Neural progenitor cell (in vitro differentiated cells): Measurements from ENCODE around the gene FER1L5. TPM values are rescaled to one million over a fixed set of nuclear protein-coding genes. Genes with fewer than 3 reads are reported as not detected.

Experiments used
- DNase-seq: peaks from one replicate; pipeline ENCODE4 v3.0.0-alpha.2; 2016; ENCODE audit warnings: low spot score
- H2AFZ ChIP-seq: fragments of 200-600 bp; sonication (generic); replicated peaks from 2 replicates; pipeline ENCODE4 v1.6.1; 2016; ENCODE audit warnings: antibody characterized with exemption
- H3F3A ChIP-seq: fragments of 200-600 bp; sonication (generic); 2 replicates; pipeline ENCODE4 v1.6.1; 2016; ENCODE audit warnings: antibody characterized with exemption, low read depth
- H3K27ac ChIP-seq: fragments of 200-600 bp; sonication (generic); 2 replicates; pipeline ENCODE4 v1.5.1; 2016; ENCODE audit warnings: mild to moderate bottlenecking
- H3K27me3 ChIP-seq: fragments of 200-600 bp; sonication (generic); 2 replicates; pipeline ENCODE4 v1.6.1; 2016; ENCODE audit warnings: mild to moderate bottlenecking, moderate library complexity
- H3K36me3 ChIP-seq: fragments of 200-600 bp; sonication (generic); 2 replicates; pipeline ENCODE4 v1.5.1; 2016
- H3K4me1 ChIP-seq: fragments of 200-600 bp; sonication (generic); 2 replicates; pipeline ENCODE4 v1.6.1; 2016; ENCODE audit warnings: mixed run types
- H3K4me2 ChIP-seq: fragments of 200-600 bp; sonication (generic); 2 replicates; pipeline ENCODE4 v1.6.1; 2016
- H3K4me3 ChIP-seq: fragments of 200-600 bp; sonication (generic); 2 replicates; pipeline ENCODE4 v1.5.1; 2016
- H3K79me2 ChIP-seq: fragments of 200-600 bp; sonication (generic); 2 replicates; pipeline ENCODE4 v1.6.1; 2016; ENCODE audit warnings: low read depth
- H3K9ac ChIP-seq: fragments of 200-600 bp; sonication (generic); 2 replicates; pipeline ENCODE4 v1.6.1; 2016
- H3K9me3 ChIP-seq: fragments of 200-600 bp; sonication (generic); 2 replicates; pipeline ENCODE4 v1.5.1; 2016; ENCODE audit warnings: low read depth
- H4K20me1 ChIP-seq: fragments of 200-600 bp; sonication (generic); 2 replicates; pipeline ENCODE4 v1.6.1; 2016; ENCODE audit warnings: low read depth
- H3K27ac Mint-ChIP-seq: 3 replicates; pipeline ENCODE4 v1.8.0; 2021; ENCODE audit warnings: mixed read lengths
- H3K27me3 Mint-ChIP-seq: 2 replicates; pipeline ENCODE4 v1.8.0; 2022; ENCODE audit warnings: low read depth, mild to moderate bottlenecking, inconsistent platforms, moderate library complexity, mixed read lengths; ENCODE audit not compliant: insufficient read depth
- H3K36me3 Mint-ChIP-seq: 3 replicates; pipeline ENCODE4 v1.8.0; 2021; ENCODE audit warnings: mixed read lengths
- H3K4me1 Mint-ChIP-seq: 3 replicates; pipeline ENCODE4 v1.8.0; 2021; ENCODE audit warnings: mixed read lengths
- H3K4me3 Mint-ChIP-seq: 3 replicates; pipeline ENCODE4 v1.8.0; 2021; ENCODE audit warnings: mild to moderate bottlenecking, moderate library complexity, mixed read lengths
- H3K9me3 Mint-ChIP-seq: 3 replicates; pipeline ENCODE4 v1.8.0; 2020; ENCODE audit warnings: mixed read lengths
- CTCF ChIP-seq: fragments of 200-600 bp; sonication (generic); IDR thresholded peaks from 2 replicates; pipeline ENCODE4 v1.5.1; 2017; ENCODE audit warnings: antibody characterized with exemption, mild to moderate bottlenecking
- EZH2 ChIP-seq: fragments of 200-600 bp; sonication (generic); IDR thresholded peaks from 2 replicates; pipeline ENCODE4 v1.6.1; 2017; ENCODE audit warnings: antibody characterized with exemption, mild to moderate bottlenecking, moderate library complexity
- EZH2phosphoT487 ChIP-seq: fragments of 200-600 bp; sonication (generic); IDR thresholded peaks from 2 replicates; pipeline ENCODE4 v1.6.1; 2017; ENCODE audit warnings: antibody characterized with exemption
- total RNA-seq: library from RNA; depleted of rRNA; stranded (reverse); fragments of >200 nt; gene quantifications from 2 replicates; pipeline ENCODE4 v1.2.3, GENCODE V29; 2015; ENCODE audit warnings: low replicate concordance

Gene FER1L5
- 1.2 and 1.7 TPM in 2 replicates for total RNA-seq

- Histone ChIP-seq H4K20me1 (no peaks in the 10 kb centered on the region), H2AFZ (peak within 1 kb of the TSS; percentile 61), H3K36me3 (no peaks in the 10 kb centered on the region), H3F3A (no peaks in the 10 kb centered on the region), H3K9ac (no peak within 1 kb of the TSS), H3K79me2 (peaks cover 1% of the 10 kb centered on the region), H3K4me1 (peaks cover 9% of the 10 kb centered on the region), H3K27ac (no peak within 1 kb of the TSS), H3K4me2 (peak within 1 kb of the TSS; percentile 90), H3K27me3 (peaks cover 5% of the 10 kb centered on the region), H3K4me3 (peak within 1 kb of the TSS; percentile 55), H3K9me3 (no peaks in the 10 kb centered on the region)
- Mint-ChIP-seq H3K4me3 (peak within 1 kb of the TSS; percentile 83), H3K36me3 (no peaks in the 10 kb centered on the region), H3K4me1 (peaks cover 14% of the 10 kb centered on the region), H3K27me3 (peaks cover 2% of the 10 kb centered on the region), H3K27ac (peak within 1 kb of the TSS; percentile 96), H3K9me3 (no peaks in the 10 kb centered on the region)
- TF ChIP-seq EZH2phosphoT487 (no peak), CTCF (no peak), EZH2 (no peak)
- peak; percentile 88 for DNase-seq
Measured at GRCh38 chr2:96642564-96643360, at the start of gene FER1L5. Gene FER1L5 (plus strand): TSS chr2:96642764. CDS start chr2:96642837, 73 bp downstream.

GRCh38 chr2:96594282-96594681 is 48.3 kb upstream of the FER1L5 start:
- no peaks in the 10 kb centered on the region for H4K20me1 ChIP-seq
- peaks cover 1% of the 10 kb centered on the region for H3K36me3 ChIP-seq
- peaks cover 5% of the 10 kb centered on the region for H3K4me1 Mint-ChIP-seq
- H3K4me2 ChIP-seq, result no peak overlapping the region
- no peak overlapping the region for H3K27ac ChIP-seq
- H3K27me3 Mint-ChIP-seq, result no peaks in the 10 kb centered on the region
- TF ChIP-seq EZH2 (no peak), CTCF (no peak), EZH2phosphoT487 (no peak)
- no peak overlapping the region for H3K4me3 Mint-ChIP-seq
- no peak overlapping the region for H3K9ac ChIP-seq
- peaks cover 58% of the 10 kb centered on the region for H3K36me3 Mint-ChIP-seq
- H3F3A ChIP-seq, result no peaks in the 10 kb centered on the region
- H3K79me2 ChIP-seq, result no peaks in the 10 kb centered on the region
- H2AFZ ChIP-seq, result no peak overlapping the region
- no peak overlapping the region for H3K4me3 ChIP-seq
- H3K9me3 ChIP-seq, result no peaks in the 10 kb centered on the region
- peaks cover 3% of the 10 kb centered on the region for H3K9me3 Mint-ChIP-seq
- no peak for DNase-seq
- no peak overlapping the region for H3K27ac Mint-ChIP-seq
- no peaks in the 10 kb centered on the region for H3K27me3 ChIP-seq
- H3K4me1 ChIP-seq, result no peaks in the 10 kb centered on the region

GRCh38 chr2:96594691-96595152 is 47.8 kb upstream of the FER1L5 start:
- Histone ChIP-seq H3K27ac (no peak overlapping the region), H3K9me3 (no peaks in the 10 kb centered on the region), H3K4me3 (no peak overlapping the region), H2AFZ (no peak overlapping the region), H3K4me2 (no peak overlapping the region), H3K9ac (no peak overlapping the region), H3K36me3 (peaks cover 6% of the 10 kb centered on the region), H3K27me3 (no peaks in the 10 kb centered on the region), H3K79me2 (no peaks in the 10 kb centered on the region), H3K4me1 (no peaks in the 10 kb centered on the region), H4K20me1 (no peaks in the 10 kb centered on the region), H3F3A (no peaks in the 10 kb centered on the region)
- TF ChIP-seq EZH2 (no peak), CTCF (no peak), EZH2phosphoT487 (no peak)
- Mint-ChIP-seq H3K4me3 (no peak overlapping the region), H3K27ac (no peak overlapping the region), H3K9me3 (peaks cover 3% of the 10 kb centered on the region), H3K36me3 (peaks cover 54% of the 10 kb centered on the region), H3K4me1 (peaks cover 5% of the 10 kb centered on the region), H3K27me3 (no peaks in the 10 kb centered on the region)
- no peak for DNase-seq
